GM23248 (cell line): ENCODE measurements around the gene DPM3. TPM values are rescaled to one million over a fixed set of nuclear protein-coding genes. Genes with fewer than 3 reads are reported as not detected.
A peak's percentile ranks its signal among the peaks of the same experiment; 100 is the strongest.

ENCODE experiments used
- DNase-seq: peaks from one replicate; pipeline ENCODE4 v3.0.0-alpha.2; 2015
- H2AFZ ChIP-seq: fragments of 200-600 bp; sonication (generic); 2 replicates; pipeline ENCODE4 v1.6.1; 2016; ENCODE audit warnings: antibody characterized with exemption
- H3F3A ChIP-seq: fragments of 200-600 bp; sonication (generic); 2 replicates; pipeline ENCODE4 v1.6.1; 2016; ENCODE audit warnings: mild to moderate bottlenecking, antibody characterized with exemption, mixed run types; ENCODE audit not compliant: insufficient read depth
- H3K27ac ChIP-seq: fragments of 200-600 bp; sonication (generic); 2 replicates; pipeline ENCODE4 v1.5.1; 2016; ENCODE audit warnings: mild to moderate bottlenecking
- H3K27me3 ChIP-seq: fragments of 200-600 bp; sonication (generic); replicated peaks from 2 replicates; pipeline ENCODE4 v1.6.1; 2016; ENCODE audit warnings: mild to moderate bottlenecking; ENCODE audit not compliant: insufficient read depth
- H3K36me3 ChIP-seq: fragments of 200-600 bp; sonication (generic); 2 replicates; pipeline ENCODE4 v1.6.1; 2016; ENCODE audit warnings: low read depth, mild to moderate bottlenecking
- H3K4me1 ChIP-seq: fragments of 200-600 bp; sonication (generic); 2 replicates; pipeline ENCODE4 v1.6.1; 2016; ENCODE audit warnings: mild to moderate bottlenecking; ENCODE audit not compliant: insufficient read depth
- H3K4me2 ChIP-seq: fragments of 200-600 bp; sonication (generic); one replicate; pipeline ENCODE4 v1.6.1; 2016; ENCODE audit warnings: mild to moderate bottlenecking; ENCODE audit not compliant: unreplicated experiment
- H3K4me3 ChIP-seq: fragments of 200-600 bp; sonication (generic); 2 replicates; pipeline ENCODE4 v1.5.1; 2016; ENCODE audit warnings: mild to moderate bottlenecking
- H3K79me2 ChIP-seq: fragments of 200-600 bp; sonication (generic); 2 replicates; pipeline ENCODE4 v1.6.1; 2016; ENCODE audit warnings: mild to moderate bottlenecking; ENCODE audit not compliant: insufficient read depth
- H3K9ac ChIP-seq: fragments of 200-600 bp; sonication (generic); 2 replicates; pipeline ENCODE4 v1.6.1; 2016; ENCODE audit warnings: mild to moderate bottlenecking
- H3K9me2 ChIP-seq: fragments of 200-600 bp; sonication (generic); 2 replicates; pipeline ENCODE4 v1.6.1; 2016; ENCODE audit warnings: mixed run types, mild to moderate bottlenecking, moderate library complexity; ENCODE audit not compliant: insufficient read depth
- H3K9me3 ChIP-seq: fragments of 200-600 bp; sonication (generic); one replicate; pipeline ENCODE4 v1.6.1; 2017; ENCODE audit warnings: low read depth
- H4K20me1 ChIP-seq: fragments of 200-600 bp; sonication (generic); 2 replicates; pipeline ENCODE4 v1.6.0; 2016; ENCODE audit not compliant: insufficient read depth
- EZH2 ChIP-seq: fragments of 200-600 bp; sonication (generic); IDR thresholded peaks from 2 replicates; pipeline ENCODE4 v1.6.1; 2018; ENCODE audit warnings: antibody characterized with exemption, mild to moderate bottlenecking; ENCODE audit not compliant: insufficient read depth, poor library complexity, severe bottlenecking
- EZH2phosphoT487 ChIP-seq: fragments of 200-600 bp; sonication (generic); IDR thresholded peaks from 2 replicates; pipeline ENCODE4 v1.6.1; 2018; ENCODE audit warnings: antibody characterized with exemption, moderate library complexity, mild to moderate bottlenecking, low read depth; ENCODE audit not compliant: insufficient read depth
- WGBS, 2 experiments: methylation state at CpG; one replicate each; pipeline ENCODE4 v1.1.6; 2015 to 2017; ENCODE audit warnings: low lambda C conversion rate in 2 of 2, low coverage in 1 of 2; ENCODE audit errors: missing lambda C conversion rate in 2 of 2; 5-methylcytosine and 5-hydroxymethylcytosine counted together
- in situ Hi-C: fragments of 300-500 bp; cut with MboI; formaldehyde crosslinking; loops from 2 replicates; pipeline ENCODE4 v1.15.0; 2020
- polyA plus RNA-seq: library from polyadenylated mRNA; unstranded; fragments of >200 nt; fragmentation: Nextera tagmentation; extraction: Ambion mirVana; gene quantifications from 2 replicates; pipeline ENCODE4 v1.2.1, GENCODE V29; 2016
- total RNA-seq: library from RNA; depleted of rRNA; stranded (reverse); fragments of >200 nt; shearing (Covaris generic); gene quantifications from 2 replicates; pipeline ENCODE4 v1.2.3, GENCODE V29; 2014

DPM3 gene
- total and polyA plus RNA-seq, 2 experiments from 2014 or later, result 50.7 to 75.3 TPM

DNA sequence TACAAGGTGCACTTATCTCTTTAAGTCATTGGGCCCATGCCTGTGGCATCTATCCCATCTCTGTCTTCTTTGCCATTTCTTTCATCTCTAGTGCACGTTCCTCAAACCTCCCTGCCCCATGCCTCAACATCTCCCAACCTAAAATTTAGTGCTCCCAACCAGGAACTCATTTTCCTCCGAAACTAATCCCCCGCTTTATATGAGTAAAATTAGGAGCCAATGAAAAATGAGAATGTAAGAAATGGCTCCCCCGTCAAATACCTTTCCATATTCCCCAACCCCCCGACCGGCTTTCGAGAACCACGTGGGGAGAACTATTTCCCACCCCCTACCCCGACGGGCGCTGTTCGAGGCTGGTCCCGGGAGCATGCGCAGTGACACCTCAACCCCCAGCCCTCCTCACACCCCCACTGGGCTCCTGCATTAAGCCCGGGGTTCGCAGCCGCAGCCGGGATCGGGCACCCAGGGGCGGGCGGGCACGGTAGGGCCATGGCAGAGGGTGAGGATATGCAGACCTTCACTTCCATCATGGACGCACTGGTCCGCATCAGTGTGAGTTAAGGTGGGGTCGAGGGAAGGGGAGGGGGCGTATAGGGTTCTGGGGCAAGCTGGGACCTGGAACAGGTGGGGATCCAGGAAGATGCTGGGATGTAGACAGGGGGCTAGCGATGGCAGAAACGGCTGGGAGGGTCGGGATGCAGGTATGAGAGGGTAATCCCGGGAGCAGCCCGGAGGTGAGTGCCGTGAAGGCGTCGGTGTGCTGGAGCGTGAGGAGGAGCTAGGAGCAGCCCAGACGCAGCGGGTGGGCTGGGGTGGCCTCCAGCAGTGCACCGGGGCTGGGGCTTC, 33.4 kb upstream of the DPM3 start, which contains the start of gene TRIM46:
Gene TRIM46 (plus strand): TSS at position 372 of the 846 bp plus-strand sequence. CDS start 118 bp downstream, at position 490.
- H3F3A ChIP-seq, result peaks cover 15% of the 10 kb centered on the region
- H3K9ac ChIP-seq, result peak within 1 kb of the TSS; percentile 96
- TF ChIP-seq EZH2phosphoT487, result no peak
- TF ChIP-seq EZH2, result no peak
- H3K27ac ChIP-seq, result peak within 1 kb of the TSS; percentile 90
- H3K9me3 ChIP-seq, result no peaks in the 10 kb centered on the region
- H3K9me2 ChIP-seq, result no peaks in the 10 kb centered on the region
- no peaks in the 10 kb centered on the region for H4K20me1 ChIP-seq
- peaks cover 11% of the 10 kb centered on the region for H3K4me1 ChIP-seq
- H3K27me3 ChIP-seq, result no peaks in the 10 kb centered on the region
- H3K4me3 ChIP-seq, result peak within 1 kb of the TSS; percentile 88
- peak within 1 kb of the TSS; percentile 97 for H3K4me2 ChIP-seq
- H3K79me2 ChIP-seq, result peaks cover 32% of the 10 kb centered on the region
- 2 to 4% methylated on average over 28 to 38 of the region's 38 CpGs for WGBS, 2 experiments
- DNase-seq, result peak; percentile 61
- in situ Hi-C loops, result no loop called here
- peaks cover 6% of the 10 kb centered on the region; the same call in 1 of the 2 replicates for H3K36me3 ChIP-seq
- H2AFZ ChIP-seq, result peak within 1 kb of the TSS; percentile 82

DNA sequence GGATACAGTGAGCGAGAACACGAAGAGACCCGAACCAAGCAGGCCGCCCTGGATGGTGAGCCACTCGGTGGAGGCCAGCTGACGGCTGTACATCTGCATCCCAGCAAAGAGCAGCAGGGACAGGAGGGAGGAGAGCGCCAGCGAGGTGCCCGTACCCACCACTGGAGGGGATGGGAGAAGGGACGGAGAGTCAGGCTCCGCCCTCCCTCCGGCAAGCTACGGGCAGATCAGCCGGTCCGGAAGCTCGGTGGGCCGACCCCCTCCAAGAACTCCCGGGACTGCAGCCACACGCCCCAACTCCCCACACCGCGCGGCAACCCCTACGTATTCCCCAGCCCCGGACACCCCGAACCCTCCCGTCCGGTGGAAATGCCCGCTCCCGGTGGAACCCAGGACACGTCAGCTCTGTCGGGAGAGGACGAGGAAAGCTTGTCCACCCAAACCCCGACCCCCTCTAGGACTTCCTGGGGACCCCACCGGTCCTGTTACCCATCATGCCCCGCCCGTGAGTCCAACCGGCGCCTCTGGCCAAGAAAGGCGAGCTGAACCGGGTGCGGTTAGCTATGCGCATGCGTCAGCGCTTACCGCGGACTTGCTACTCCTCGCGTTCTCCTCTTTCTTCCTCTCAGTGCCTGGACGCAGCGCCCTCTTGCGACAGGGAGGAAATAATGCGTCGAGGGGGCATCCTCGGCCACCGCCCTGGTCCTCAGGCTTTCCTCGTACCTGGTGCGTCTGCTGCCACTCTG, 32.6 kb upstream of the DPM3 start, which contains the start of gene KRTCAP2:
Gene KRTCAP2 (minus strand): TSS at position 573 of the 746 bp plus-strand sequence. CDS start 80 bp downstream, at position 493.
- Histone ChIP-seq H3K79me2 (peaks cover 32% of the 10 kb centered on the region), H3K9me2 (no peaks in the 10 kb centered on the region), H3F3A (peaks cover 22% of the 10 kb centered on the region), H3K36me3 (peaks cover 6% of the 10 kb centered on the region; the same call in 1 of the 2 replicates), H3K4me1 (peaks cover 11% of the 10 kb centered on the region), H3K4me2 (peak within 1 kb of the TSS; percentile 97), H4K20me1 (no peaks in the 10 kb centered on the region), H3K9me3 (no peaks in the 10 kb centered on the region), H2AFZ (peak within 1 kb of the TSS; percentile 82), H3K9ac (peak within 1 kb of the TSS; percentile 96), H3K27me3 (no peaks in the 10 kb centered on the region), H3K27ac (peak within 1 kb of the TSS; percentile 90), H3K4me3 (peak within 1 kb of the TSS; percentile 88)
- TF ChIP-seq EZH2, result no peak
- no peak for TF ChIP-seq EZH2phosphoT487
- DNase-seq, result peak; percentile 98
- in situ Hi-C loops, result no loop called here
- WGBS, 2 experiments, result 1 to 2% methylated on average over 44 to 52 of the region's 57 CpGs

DNA sequence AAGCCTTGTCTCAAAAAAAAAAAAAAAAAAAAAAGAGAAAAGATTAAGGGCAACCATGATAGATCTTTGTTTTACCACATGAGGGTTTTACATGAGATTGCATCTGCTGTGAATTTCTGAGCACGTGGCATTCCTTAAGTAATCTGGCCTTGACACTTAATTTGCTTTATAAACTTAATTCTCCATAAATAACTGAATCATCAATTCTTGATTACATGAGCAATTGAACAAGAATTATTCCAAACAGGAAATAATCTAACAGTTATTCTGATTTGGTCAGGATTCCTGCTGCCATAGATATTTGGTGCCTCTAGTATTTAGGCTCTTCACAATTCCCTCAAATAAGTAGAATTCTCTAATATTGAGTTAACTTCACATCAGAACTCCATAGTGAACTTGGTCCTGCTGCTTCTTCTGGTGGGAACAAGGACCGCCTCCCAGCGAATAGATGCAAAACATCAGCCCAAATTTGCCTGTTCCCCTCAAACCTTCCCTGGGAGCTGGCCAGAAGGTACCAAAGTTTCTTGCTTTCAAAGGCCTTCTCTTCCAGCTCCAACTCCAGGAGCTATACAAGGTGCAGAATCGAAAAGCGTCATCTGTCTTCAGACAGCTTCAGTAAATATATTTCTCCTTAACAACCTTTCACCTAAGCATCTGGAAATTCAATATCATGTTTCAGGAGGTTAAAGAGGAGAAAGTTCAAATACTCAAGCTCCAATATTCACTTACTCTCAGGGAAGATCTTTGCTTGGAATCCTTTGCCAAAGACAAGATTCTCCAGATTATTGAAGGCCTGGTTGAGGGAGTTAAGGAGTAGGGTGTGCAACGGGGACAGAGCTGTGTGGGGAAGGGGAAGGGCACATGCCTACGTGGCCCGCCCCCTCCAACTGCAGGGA, 31.8 kb upstream of the DPM3 start:
- TF ChIP-seq EZH2phosphoT487, result no peak
- TF ChIP-seq EZH2, result no peak
- no peaks in the 10 kb centered on the region for H3K9me3 ChIP-seq
- in situ Hi-C loops, result no loop called here
- H2AFZ ChIP-seq, result peak overlapping the region; percentile 82
- H3F3A ChIP-seq, result peaks cover 22% of the 10 kb centered on the region
- H3K36me3 ChIP-seq, result peaks cover 6% of the 10 kb centered on the region; the same call in 1 of the 2 replicates
- H4K20me1 ChIP-seq, result no peaks in the 10 kb centered on the region
- peak overlapping the region; percentile 97 for H3K4me2 ChIP-seq
- H3K27me3 ChIP-seq, result no peaks in the 10 kb centered on the region
- peak overlapping the region; percentile 96 for H3K9ac ChIP-seq
- H3K9me2 ChIP-seq, result no peaks in the 10 kb centered on the region
- DNase-seq, result peak; percentile 13
- peak overlapping the region; percentile 88 for H3K4me3 ChIP-seq
- peaks cover 11% of the 10 kb centered on the region for H3K4me1 ChIP-seq
- 22 to 32% methylated on average over 8 of the region's 8 CpGs for WGBS, 2 experiments
- H3K79me2 ChIP-seq, result peaks cover 32% of the 10 kb centered on the region
- H3K27ac ChIP-seq, result peak overlapping the region; percentile 90
